GM12878 (cell line): ENCODE measurements around the gene CCBE1. TPM values are rescaled to one million over a fixed set of nuclear protein-coding genes. Genes with fewer than 3 reads are reported as not detected.

Experiments used
- ATAC-seq: fragments of 200-7000 bp; cut with Tn5 transposase; 3 replicates; pipeline ENCODE4 v1.9.1; 2020; ENCODE audit warnings: mild to moderate bottlenecking, moderate library complexity
- BruUV-seq: library from RNA; stranded (reverse); fragments of 400-500 nt; replicated peaks from 2 replicates; lab custom pipeline; 2021; lab: Mats Ljungman, UMichigan
- CTCF ChIA-PET: fragments of 300-600 bp; sonication (Branson Sonifier 250); formaldehyde crosslinking; extraction: SDS; loops from one replicate; lab custom pipeline; 2021; ENCODE audit warnings: inconsistent platforms; lab: Yijun Ruan, JAX
- POLR2A ChIA-PET: fragments of 350-600 bp; formaldehyde crosslinking; extraction: SDS; loops from one replicate; lab custom pipeline; 2021; ENCODE audit warnings: inconsistent platforms; lab: Charles Lee
- RAD21 ChIA-PET: fragments of 300-600 bp; sonication (Branson Sonifier 250); formaldehyde crosslinking; loops from one replicate; lab custom pipeline; 2023; ENCODE audit warnings: antibody characterized with exemption; ENCODE audit not compliant: unreplicated experiment; lab: Charles Lee
- SMC1A ChIA-PET: fragments of 300-600 bp; sonication (Branson Sonifier 250); formaldehyde crosslinking; loops from one replicate; lab custom pipeline; 2023; ENCODE audit not compliant: unreplicated experiment, uncharacterized antibody; lab: Charles Lee
- DNase-seq: peaks from one replicate; pipeline ENCODE4 v3.0.0-alpha.2; 2011; ENCODE audit warnings: low read depth, low spot score
- FAIRE-seq: peaks from 3 replicates; lab custom pipeline; 2011; peaks lifted over from hg19 to GRCh38; lab: Jason Lieb, UNC
- H2AFZ ChIP-seq: 2 replicates; pipeline ENCODE4 v1.6.0; 2011; ENCODE audit warnings: low read depth, low read length, control low read depth; ENCODE audit not compliant: control insufficient read depth
- H3K27ac ChIP-seq: 2 replicates; pipeline ENCODE4 v1.5.1; 2011; ENCODE audit warnings: control low read depth; ENCODE audit not compliant: control insufficient read depth, insufficient read depth
- H3K27me3 ChIP-seq, 2 experiments: replicated peaks in 1 of 2; 2 replicates each; pipeline versions ENCODE4 v1.6.0 to v1.6.1; 2011; ENCODE audit warnings: low read length in 1 of 2; ENCODE audit not compliant: control insufficient read depth in 2 of 2, insufficient read depth in 2 of 2
- H3K36me3 ChIP-seq, 2 experiments: 2 replicates each; pipeline ENCODE4 v1.5.1; 2011; ENCODE audit warnings: low read length in 1 of 2; ENCODE audit not compliant: control insufficient read depth in 2 of 2, insufficient read depth in 2 of 2
- H3K4me1 ChIP-seq: 2 replicates; pipeline ENCODE4 v1.6.1; 2011; ENCODE audit warnings: mild to moderate bottlenecking, low read length, moderate library complexity, mixed read lengths; ENCODE audit not compliant: control insufficient read depth, insufficient read depth
- H3K4me2 ChIP-seq: 2 replicates; pipeline ENCODE4 v1.6.0; 2011; ENCODE audit warnings: control low read depth; ENCODE audit not compliant: control insufficient read depth, insufficient read depth
- H3K4me3 ChIP-seq: fragments of 200-600 bp; sonication (generic); 2 replicates; pipeline ENCODE4 v1.5.1; 2016
- H3K79me2 ChIP-seq: 2 replicates; pipeline ENCODE4 v1.6.0; 2011; ENCODE audit warnings: low read length; ENCODE audit not compliant: control insufficient read depth, insufficient read depth
- H3K9ac ChIP-seq: 2 replicates; pipeline ENCODE4 v1.8.0; 2011; ENCODE audit warnings: low read length, control low read depth, mixed read lengths; ENCODE audit not compliant: control insufficient read depth, insufficient read depth
- H3K9me3 ChIP-seq: replicated peaks from 3 replicates; pipeline ENCODE4 v1.5.1; 2011; ENCODE audit warnings: mild to moderate bottlenecking, low read length; ENCODE audit not compliant: control insufficient read depth, insufficient read depth
- H4K20me1 ChIP-seq: 2 replicates; pipeline ENCODE4 v1.6.0; 2011; ENCODE audit not compliant: control insufficient read depth, insufficient read depth
- BRCA1 ChIP-seq: IDR thresholded peaks from 2 replicates; pipeline ENCODE4 v1.6.1; 2011; ENCODE audit warnings: low read depth, low read length, improper control_type of control experiment
- CHD1 ChIP-seq: IDR thresholded peaks from 2 replicates; pipeline ENCODE4 v1.6.1; 2012; ENCODE audit warnings: low read depth, low read length, improper control_type of control experiment
- ELK1 ChIP-seq: IDR thresholded peaks from 2 replicates; pipeline ENCODE4 v1.6.1; 2012; ENCODE audit warnings: low read depth, low read length, improper control_type of control experiment
- ESRRA ChIP-seq: IDR thresholded peaks from 2 replicates; pipeline ENCODE4 v1.6.1; 2012; ENCODE audit warnings: mild to moderate bottlenecking, low read length, improper control_type of control experiment
- GATAD2B ChIP-seq: fragments of 450-650 bp; conservative IDR thresholded peaks from 2 replicates; pipeline ENCODE4 v1.6.1; 2017; ENCODE audit warnings: low read depth, mild to moderate bottlenecking, moderate library complexity
- IRF4 ChIP-seq: IDR thresholded peaks from 2 replicates; pipeline ENCODE4 v1.6.1; 2011; ENCODE audit warnings: low read depth, low read length
- KLF5 ChIP-seq: fragments of 450-650 bp; IDR thresholded peaks from 2 replicates; pipeline ENCODE4 v1.6.1; 2014; ENCODE audit warnings: mild to moderate bottlenecking; ENCODE audit not compliant: partially characterized antibody
- LARP7 ChIP-seq: fragments of 450-650 bp; IDR thresholded peaks from 2 replicates; pipeline ENCODE4 v1.6.1; 2017; ENCODE audit warnings: mild to moderate bottlenecking
- MLLT1 ChIP-seq: fragments of 450-650 bp; IDR thresholded peaks from 2 replicates; pipeline ENCODE4 v1.6.1; 2016; ENCODE audit warnings: mild to moderate bottlenecking
- MTA2 ChIP-seq: fragments of 450-650 bp; IDR thresholded peaks from 2 replicates; pipeline ENCODE4 v1.6.1; 2016; ENCODE audit warnings: low read depth, mild to moderate bottlenecking, moderate library complexity
- MTA3 ChIP-seq: IDR thresholded peaks from 2 replicates; pipeline ENCODE4 v1.6.1; 2012; ENCODE audit warnings: low read length, inconsistent platforms, borderline replicate concordance
- PKNOX1 ChIP-seq: fragments of 450-650 bp; IDR thresholded peaks from 2 replicates; pipeline ENCODE4 v1.6.1; 2016; ENCODE audit warnings: mild to moderate bottlenecking
- POLR2A ChIP-seq: IDR thresholded peaks from 2 replicates; pipeline ENCODE4 v1.6.1; 2011; ENCODE audit warnings: low read depth, mild to moderate bottlenecking, low read length
- RB1 ChIP-seq: fragments of 450-650 bp; formaldehyde crosslinking; IDR thresholded peaks from 2 replicates; pipeline ENCODE4 v1.6.1; 2017; ENCODE audit warnings: mild to moderate bottlenecking, borderline replicate concordance
- SMAD1 ChIP-seq: fragments of 450-650 bp; IDR thresholded peaks from 2 replicates; pipeline ENCODE4 v1.6.1; 2018; ENCODE audit warnings: mild to moderate bottlenecking, low read depth; ENCODE audit not compliant: partially characterized antibody
- SREBF2 ChIP-seq: IDR thresholded peaks from 2 replicates; pipeline ENCODE4 v1.6.1; 2012; ENCODE audit warnings: mild to moderate bottlenecking, low read length
- SRF ChIP-seq, 2 experiments: IDR thresholded peaks; 2 replicates each; pipeline ENCODE4 v1.6.1; 2011; ENCODE audit warnings: low read depth in 2 of 2, low read length in 2 of 2, mild to moderate bottlenecking in 1 of 2, moderate library complexity in 1 of 2
- SUZ12 ChIP-seq: fragments of 200-600 bp; sonication (generic); IDR thresholded peaks from one replicate; pipeline ENCODE4 v1.6.1; 2018; ENCODE audit warnings: antibody characterized with exemption, mild to moderate bottlenecking; ENCODE audit not compliant: unreplicated experiment
- WGBS: methylation state at CpG from one replicate; pipeline ENCODE4 v1.1.6; 2016; ENCODE audit warnings: low lambda C conversion rate; ENCODE audit not compliant: insufficient replicate concordance, insufficient coverage; ENCODE audit errors: missing lambda C conversion rate; 5-methylcytosine and 5-hydroxymethylcytosine counted together
- in situ Hi-C: fragments of 300-500 bp; cut with MboI; formaldehyde crosslinking; loops from 9 replicates; pipeline ENCODE4 v1.14.3; 2018; ENCODE audit warnings: mixed read lengths
- intact Hi-C: fragments of 100-400 bp; cut with micrococcal nuclease; formaldehyde crosslinking; loops from one replicate; pipeline ENCODE4 v1.14.2; 2022; ENCODE audit not compliant: unreplicated experiment
- polyA plus RNA-seq, 11 experiments: library from polyadenylated mRNA; depleted of rRNA in 4 of 11; unstranded in 6 of 11; stranded (reverse) in 5 of 11; fragments of >200 nt; fragmentation: Nextera tagmentation in 4 of 11; fragmentation: Illumina TruSeq in 1 of 11; extraction: Ambion mirVana in 4 of 11; extraction: Trizol in 1 of 11; gene quantifications; 1 replicate in 1 of 11; 2 replicates in 10 of 11; pipeline versions ENCODE4 v1.2.1 to v1.2.3, GENCODE V29; 2011 to 2016; ENCODE audit warnings: inconsistent platforms in 2 of 11, missing spikeins in 2 of 11, low read depth in 1 of 11
- total RNA-seq, 4 experiments: library from RNA; depleted of rRNA in 3 of 4; stranded (reverse); fragments of >200 nt in 3 of 4; fragmentation: Illumina TruSeq in 1 of 4; extraction: Trizol in 1 of 4; gene quantifications; 2 replicates each; pipeline versions ENCODE4 v1.2.1 to v1.2.3, GENCODE V29; 2013 to 2021
- TF ChIP-seq, protein P1 (sequence below), 3 experiments: IDR thresholded peaks in 2 of 3; conservative IDR thresholded peaks in 1 of 3; 2 replicates each; pipeline ENCODE4 v1.5.1; 2011; ENCODE audit warnings: low read depth in 3 of 3, low read length in 3 of 3, mild to moderate bottlenecking in 3 of 3, control low read depth in 2 of 3, moderate library complexity in 2 of 3, inconsistent platforms in 1 of 3, mixed read lengths in 1 of 3; ENCODE audit not compliant: control insufficient read depth in 2 of 3, insufficient read depth in 1 of 3; ENCODE audit errors: extremely low read depth in 1 of 3

CCBE1 gene
- total and polyA plus RNA-seq, 10 of the 15 experiments (the other 5 are each of a cell fraction or from before 2014, with no cell fraction given): 0.03 to 0.49 (median 0.04) TPM; not detected in 7

GRCh38 chr18:59400407-59400806 is 296.8 kb downstream of the CCBE1 start:
- Histone ChIP-seq H3K4me2 (no peak overlapping the region), H3K9me3 (no peaks in the 10 kb centered on the region), H3K27ac (no peak overlapping the region), H3K9ac (no peak overlapping the region), H3K4me3 (no peak overlapping the region), H3K4me1 (no peaks in the 10 kb centered on the region), H2AFZ (no peak overlapping the region), H3K27me3 (no peaks in the 10 kb centered on the region), H4K20me1 (no peaks in the 10 kb centered on the region), H3K79me2 (no peaks in the 10 kb centered on the region), H3K36me3 (no peaks in the 10 kb centered on the region)
- ChIA-PET CTCF (interaction anchor here (0.6 to 4.2 kb wide), 3 partner anchors 89 to 193 kb away, joined by 3 to 165 read pairs (median 4); no protein-coding TSS in a partner anchor), POLR2A (no interaction called here), RAD21 (interaction anchor here (4.6 kb wide), 1 partner anchor 92 kb away, joined by 46 read pairs; no protein-coding TSS in a partner anchor), SMC1A (interaction anchor here (0.7 to 6.3 kb wide), 3 partner anchors 41 to 151 kb away, joined by 3 to 72 read pairs (median 3); partner anchors contain the start of gene LMAN1)
- no peak for ATAC-seq
- 44% methylated on average over 6 of the region's 6 CpGs for WGBS
- BruUV-seq: no TSS peak
- no peak for FAIRE-seq
- in situ Hi-C loops (no loop called here), intact Hi-C loops (no loop called here)
- no peak for DNase-seq
- TF ChIP-seq SMAD1 (no peak), RB1 (no peak), SREBF2 (no peak), PKNOX1 (no peak), KLF5 (no peak), CHD1 (no peak), MTA2 (no peak), SRF (IDR thresholded peaks at IDR 0.05; ENCODE audit: low read depth in 2 of 2, low read length in 2 of 2) (no peak), ELK1 (no peak), LARP7 (no peak), GATAD2B (no peak), BRCA1 (no peak), ESRRA (no peak), SUZ12 (no peak), IRF4 (no peak), POLR2A (no peak), MLLT1 (no peak), MTA3 (no peak)
- TF ChIP-seq, protein P1, sequence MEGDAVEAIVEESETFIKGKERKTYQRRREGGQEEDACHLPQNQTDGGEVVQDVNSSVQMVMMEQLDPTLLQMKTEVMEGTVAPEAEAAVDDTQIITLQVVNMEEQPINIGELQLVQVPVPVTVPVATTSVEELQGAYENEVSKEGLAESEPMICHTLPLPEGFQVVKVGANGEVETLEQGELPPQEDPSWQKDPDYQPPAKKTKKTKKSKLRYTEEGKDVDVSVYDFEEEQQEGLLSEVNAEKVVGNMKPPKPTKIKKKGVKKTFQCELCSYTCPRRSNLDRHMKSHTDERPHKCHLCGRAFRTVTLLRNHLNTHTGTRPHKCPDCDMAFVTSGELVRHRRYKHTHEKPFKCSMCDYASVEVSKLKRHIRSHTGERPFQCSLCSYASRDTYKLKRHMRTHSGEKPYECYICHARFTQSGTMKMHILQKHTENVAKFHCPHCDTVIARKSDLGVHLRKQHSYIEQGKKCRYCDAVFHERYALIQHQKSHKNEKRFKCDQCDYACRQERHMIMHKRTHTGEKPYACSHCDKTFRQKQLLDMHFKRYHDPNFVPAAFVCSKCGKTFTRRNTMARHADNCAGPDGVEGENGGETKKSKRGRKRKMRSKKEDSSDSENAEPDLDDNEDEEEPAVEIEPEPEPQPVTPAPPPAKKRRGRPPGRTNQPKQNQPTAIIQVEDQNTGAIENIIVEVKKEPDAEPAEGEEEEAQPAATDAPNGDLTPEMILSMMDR (IDR thresholded peaks at IDR 0.05 in 2 of 3, conservative IDR thresholded peaks at IDR 0.05 in 1 of 3; ENCODE audit: control insufficient read depth in 2 of 3, extremely low read depth in 1 of 3, insufficient read depth in 1 of 3, low read depth in 3 of 3, low read length in 3 of 3): no peak
